NCI-H2029 (cell line): ENCODE results near the gene VAPA.
"Not testable (repeated sequence)": the region's sequence is repeated elsewhere in the genome, so short reads cannot be mapped to it uniquely, and the experiment has no call there.

Source experiments
- DNase-seq: peaks from one replicate; lab custom pipeline; 2025; lab: John Stamatoyannopoulos, UW

Gene VAPA

DNA sequence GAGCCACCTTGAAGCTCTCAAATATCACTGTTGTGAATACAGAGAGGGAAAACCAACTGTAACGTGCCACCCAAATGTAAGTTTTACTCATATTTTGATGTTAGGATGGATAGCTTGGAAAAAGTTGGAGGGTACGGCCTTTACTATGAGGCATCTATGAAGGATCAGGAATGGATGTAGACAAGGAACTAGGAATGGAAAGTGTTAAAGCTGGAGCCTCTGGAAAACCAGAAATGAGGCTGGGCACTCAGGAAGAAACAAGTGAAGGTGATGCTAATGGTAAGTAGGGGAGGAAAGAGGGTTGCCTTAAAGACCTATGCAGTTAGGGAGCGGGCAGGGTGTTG lies 27.8 kb upstream of the VAPA start:
- DNase-seq, result no peak

DNA sequence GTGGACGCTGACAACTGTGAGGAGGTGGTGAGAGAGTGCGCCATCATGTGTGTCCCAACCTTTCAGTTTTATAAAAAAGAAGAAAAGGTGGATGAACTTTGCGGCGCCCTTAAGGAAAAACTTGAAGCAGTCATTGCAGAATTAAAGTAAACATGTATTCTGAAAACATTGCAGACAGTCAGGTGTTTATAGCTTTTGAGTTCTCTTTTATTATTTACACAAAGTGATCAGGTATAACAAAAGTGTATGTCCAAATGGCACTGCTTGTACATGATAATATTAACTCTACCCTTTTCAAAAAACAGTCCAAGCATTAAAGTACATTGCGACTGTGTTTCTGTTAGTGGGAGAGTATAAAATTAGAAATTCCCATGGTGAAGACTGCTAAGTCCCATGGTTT lies 25.8 kb upstream of the VAPA start:
- DNase-seq, result no peak

DNA sequence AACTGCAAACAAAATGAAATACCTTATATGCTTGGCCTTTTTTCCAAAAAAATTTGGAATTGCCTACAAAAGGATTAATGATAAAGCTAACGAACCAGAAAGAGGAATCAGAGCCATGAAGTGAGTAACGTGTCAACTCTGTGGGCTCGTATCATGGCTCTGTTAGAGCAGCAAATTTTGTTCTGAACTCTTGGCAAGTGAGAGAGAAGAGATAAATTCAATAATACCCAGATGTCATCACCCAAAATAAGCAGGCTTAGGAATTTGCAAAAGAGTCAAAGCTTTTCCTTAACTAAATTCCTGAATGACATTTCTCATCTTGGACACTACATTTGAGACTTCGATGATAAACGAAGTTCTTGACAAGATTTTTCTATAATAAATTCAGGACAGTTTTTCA lies 23.6 kb upstream of the VAPA start:
- DNase-seq, result no peak

DNA sequence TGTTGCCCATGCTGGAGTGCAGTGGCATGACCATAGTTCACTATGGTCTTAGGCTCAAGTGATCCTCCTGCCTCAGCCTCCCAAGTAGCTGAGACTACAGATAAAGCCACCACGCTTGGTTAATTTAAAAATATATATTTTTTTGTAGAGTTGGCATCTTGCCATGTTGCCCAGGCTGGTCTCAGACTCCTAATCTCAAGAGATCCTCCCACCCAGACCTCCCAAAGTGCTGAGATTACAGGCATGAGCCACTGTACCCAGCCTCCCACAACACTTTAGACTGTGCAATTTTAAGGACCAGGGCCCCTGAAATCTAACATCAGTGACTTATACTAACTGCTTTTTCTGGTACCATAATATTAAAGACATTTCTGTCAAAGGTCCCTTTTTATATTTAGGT lies 22.9 kb upstream of the VAPA start:
- DNase-seq, result no peak

DNA sequence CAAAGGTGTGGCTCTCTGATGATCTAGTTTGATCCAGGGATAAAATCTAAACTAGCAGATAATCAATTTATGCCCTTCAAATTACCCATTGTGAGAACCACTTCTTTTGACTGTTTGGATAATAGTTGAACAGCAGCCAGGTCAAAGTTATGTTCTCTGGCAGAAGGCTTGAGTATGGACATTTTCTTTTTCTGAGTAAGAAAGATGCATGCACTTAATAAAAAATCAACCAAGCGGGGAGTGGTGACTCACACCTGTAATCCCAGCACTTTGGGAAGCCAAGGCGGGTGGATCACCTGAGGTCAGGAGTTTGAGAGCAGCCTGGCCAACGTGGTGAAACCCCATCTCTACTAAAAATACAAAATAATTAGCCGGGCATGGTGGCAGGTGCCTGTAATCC lies 22.3 kb upstream of the VAPA start:
- DNase-seq, result not testable (repeated sequence)

GRCh38 chr18:9894454-9895068 lies 19.3 kb upstream of the VAPA start:
- DNase-seq, result no peak

- DNase-seq, result no peak
These were observed 16.7 kb upstream of the VAPA start for GRCh38 chr18:9897129-9897528.

GRCh38 chr18:9897787-9898291 lies 16.0 kb upstream of the VAPA start:
- not testable (repeated sequence) for DNase-seq

GRCh38 chr18:9898792-9899549 lies 14.8 kb upstream of the VAPA start:
- DNase-seq, result peak; percentile 11

GRCh38 chr18:9899550-9899930 lies 14.3 kb upstream of the VAPA start:
- DNase-seq, result not testable (repeated sequence)

- DNase-seq, result no peak
These were observed 13.1 kb upstream of the VAPA start for GRCh38 chr18:9900699-9901098.

- peak; percentile 10 for DNase-seq
These were observed 12.4 kb upstream of the VAPA start for GRCh38 chr18:9901377-9901776.

DNA sequence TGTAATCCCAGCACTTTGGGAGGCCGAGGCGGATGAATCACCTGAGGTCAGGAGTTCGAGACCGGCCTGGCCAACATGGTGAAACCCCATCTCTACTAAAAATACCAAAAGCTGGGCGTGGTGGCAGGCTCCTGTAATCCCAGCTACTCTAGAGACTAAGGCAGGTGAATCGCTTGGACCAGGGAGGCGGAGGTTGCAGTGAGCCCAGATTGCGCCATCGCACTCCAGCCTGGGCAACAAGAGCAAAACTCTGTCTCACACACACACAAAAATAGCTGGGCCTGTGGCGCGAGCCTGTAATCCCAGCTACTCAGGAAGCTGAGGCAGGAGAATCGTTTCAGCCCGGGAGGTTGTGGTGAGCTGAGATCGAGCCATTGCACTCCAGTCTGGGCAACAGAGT lies 11.6 kb upstream of the VAPA start:
- DNase-seq, result not testable (repeated sequence)

- DNase-seq, result no peak
These were observed 11.0 kb upstream of the VAPA start for GRCh38 chr18:9902832-9903231.

- no peak for DNase-seq
These were observed 8.4 kb upstream of the VAPA start for GRCh38 chr18:9905401-9905922.

GRCh38 chr18:9906481-9906880 lies 7.3 kb upstream of the VAPA start:
- no peak for DNase-seq

- DNase-seq, result no peak
These were observed 5.9 kb upstream of the VAPA start for GRCh38 chr18:9907867-9908266.

DNA sequence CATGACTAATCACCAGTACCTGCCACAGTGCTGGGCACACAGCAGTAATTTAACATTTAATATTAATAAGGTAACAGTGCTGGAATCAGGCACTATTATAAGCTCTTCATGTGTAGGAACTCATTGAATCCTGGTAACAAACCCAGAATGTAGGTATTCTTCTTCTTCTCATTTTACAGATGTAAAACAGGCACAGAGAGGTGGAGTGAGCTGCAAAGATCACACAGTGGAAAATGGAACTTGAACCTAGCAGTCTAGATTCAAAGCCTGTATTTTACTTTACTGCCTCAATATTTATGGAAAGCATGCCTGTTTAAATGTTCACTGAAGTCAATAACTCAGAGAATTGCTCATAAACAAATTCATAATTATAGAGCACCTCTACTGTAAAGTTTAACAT lies 3.7 kb upstream of the VAPA start:
- no peak for DNase-seq

DNA sequence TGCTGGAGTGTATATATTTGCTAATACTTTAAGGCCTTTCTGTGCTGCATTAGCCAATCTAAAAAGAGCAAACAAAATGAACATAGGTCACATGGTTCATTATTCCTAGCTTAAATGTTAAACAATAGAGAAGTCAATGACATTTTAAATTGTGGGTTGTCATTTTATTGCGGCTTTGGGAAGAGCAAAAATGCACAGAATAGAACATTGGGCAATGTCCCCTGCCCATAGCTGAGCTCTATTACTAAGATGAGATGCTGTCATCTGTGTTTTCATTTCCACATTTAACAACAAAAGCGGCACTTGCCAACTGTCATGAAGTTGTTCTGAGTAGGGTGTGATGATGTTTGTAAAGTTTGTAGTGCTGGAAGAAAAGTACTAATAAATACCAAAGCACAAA lies 3.2 kb upstream of the VAPA start:
- no peak for DNase-seq

- no peak for DNase-seq
These were observed 2.6 kb upstream of the VAPA start for GRCh38 chr18:9911226-9911625.

GRCh38 chr18:9912285-9912684 lies 1.5 kb upstream of the VAPA start:
- DNase-seq, result not testable (repeated sequence)

GRCh38 chr18:9913151-9913525 lies 678 bp upstream of the VAPA start:
- DNase-seq, result no peak

DNA sequence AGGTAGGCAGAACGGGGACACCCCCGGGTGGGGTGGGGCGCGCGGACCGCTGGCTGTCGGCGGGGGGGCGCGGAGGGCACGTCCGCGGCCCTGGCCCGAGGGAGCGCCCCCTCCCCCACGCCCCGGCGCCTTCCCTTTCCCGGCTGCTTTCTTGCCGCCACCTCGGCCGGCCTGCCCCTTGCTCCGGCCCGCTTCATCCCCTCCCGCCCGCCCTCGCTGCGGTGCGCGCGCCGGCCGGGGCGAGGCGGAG lies 443 bp downstream of the VAPA start:
- DNase-seq, result no peak
